Keratinocyte (primary cell): ENCODE measurements around the gene TK1.

Experiments used
- EZH2 ChIP-seq: IDR thresholded peaks from one replicate; pipeline ENCODE4 v1.6.1; 2012; ENCODE audit warnings: inconsistent platforms, mild to moderate bottlenecking, low read length, moderate library complexity
- TF ChIP-seq, protein P1 (sequence below), 3 experiments: IDR thresholded peaks in 1 of 3; conservative IDR thresholded peaks in 1 of 3; optimal IDR thresholded peaks in 1 of 3; 2 replicates in 2 of 3; 3 replicates in 1 of 3; pipeline versions ENCODE3 to v1.5.1; 2011; ENCODE audit warnings: low read length in 3 of 3, mild to moderate bottlenecking in 3 of 3, moderate library complexity in 2 of 3, control low read depth in 1 of 3, inconsistent platforms in 1 of 3; ENCODE audit not compliant: insufficient read depth in 2 of 3; ENCODE audit errors: extremely low read depth in 1 of 3

GRCh38 chr17:78135858-78136500, 50.9 kb downstream of the TK1 start:
- TF ChIP-seq, protein P1, sequence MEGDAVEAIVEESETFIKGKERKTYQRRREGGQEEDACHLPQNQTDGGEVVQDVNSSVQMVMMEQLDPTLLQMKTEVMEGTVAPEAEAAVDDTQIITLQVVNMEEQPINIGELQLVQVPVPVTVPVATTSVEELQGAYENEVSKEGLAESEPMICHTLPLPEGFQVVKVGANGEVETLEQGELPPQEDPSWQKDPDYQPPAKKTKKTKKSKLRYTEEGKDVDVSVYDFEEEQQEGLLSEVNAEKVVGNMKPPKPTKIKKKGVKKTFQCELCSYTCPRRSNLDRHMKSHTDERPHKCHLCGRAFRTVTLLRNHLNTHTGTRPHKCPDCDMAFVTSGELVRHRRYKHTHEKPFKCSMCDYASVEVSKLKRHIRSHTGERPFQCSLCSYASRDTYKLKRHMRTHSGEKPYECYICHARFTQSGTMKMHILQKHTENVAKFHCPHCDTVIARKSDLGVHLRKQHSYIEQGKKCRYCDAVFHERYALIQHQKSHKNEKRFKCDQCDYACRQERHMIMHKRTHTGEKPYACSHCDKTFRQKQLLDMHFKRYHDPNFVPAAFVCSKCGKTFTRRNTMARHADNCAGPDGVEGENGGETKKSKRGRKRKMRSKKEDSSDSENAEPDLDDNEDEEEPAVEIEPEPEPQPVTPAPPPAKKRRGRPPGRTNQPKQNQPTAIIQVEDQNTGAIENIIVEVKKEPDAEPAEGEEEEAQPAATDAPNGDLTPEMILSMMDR (optimal IDR thresholded peaks at IDR 0.05 in 1 of 3, IDR thresholded peaks at IDR 0.05 in 1 of 3, conservative IDR thresholded peaks at IDR 0.05 in 1 of 3; ENCODE audit: extremely low read depth in 1 of 3, insufficient read depth in 2 of 3, low read length in 3 of 3): no peak
- TF ChIP-seq EZH2: no peak
